Measurements from ENCODE around the gene ADA.

The ADA gene

GRCh38 chr20:44601236-44601671 lies 50.2 kb downstream of the ADA start:
- peaks cover 29% of the 10 kb centered on the region for H3K4me1 ChIP-seq (ENCODE audit: insufficient read depth, low read length)
- TF ChIP-seq CTCF (IDR thresholded peaks at IDR 0.05; ENCODE audit: borderline replicate concordance, extremely low read depth, low read length, poor library complexity, severe bottlenecking) (no peak), EZH2 (IDR thresholded peaks at IDR 0.05; ENCODE audit: borderline replicate concordance, low read depth, low read length, severe bottlenecking) (no peak)
- H3K27ac ChIP-seq (ENCODE audit: low read length) = peak overlapping the region; percentile 15; the same call in 1 of the 2 replicates
- no peaks in the 10 kb centered on the region for H3K79me2 ChIP-seq (ENCODE audit: insufficient read depth, low read length)
- DNase-seq (no peak), ATAC-seq (ENCODE audit: insufficient read depth, low read depth) (no peak)
- H3K27me3 ChIP-seq (ENCODE audit: insufficient read depth, low read length, poor library complexity) = no peaks in the 10 kb centered on the region
- no peak overlapping the region for H3K4me2 ChIP-seq (ENCODE audit: insufficient read depth, low read length)
- H3K36me3 ChIP-seq (ENCODE audit: insufficient read depth, low read length) = no peaks in the 10 kb centered on the region
- H2AFZ ChIP-seq (ENCODE audit: low read depth, low read length) = no peak overlapping the region
- H4K20me1 ChIP-seq (ENCODE audit: insufficient read depth, low read length) = no peaks in the 10 kb centered on the region
- no peak overlapping the region; the same call in 1 of the 2 replicates for H3K9ac ChIP-seq (ENCODE audit: low read depth, low read length)
- H3K4me3 ChIP-seq (ENCODE audit: low read depth in 1 of 2, low read length in 2 of 2) = no peak overlapping the region
- H3K9me3 ChIP-seq (ENCODE audit: insufficient read depth, low read length, severe bottlenecking) = no peaks in the 10 kb centered on the region

- H3K4me3 ChIP-seq (ENCODE audit: low read depth in 1 of 2, low read length in 2 of 2) = no peak overlapping the region
- H4K20me1 ChIP-seq (ENCODE audit: insufficient read depth, low read length) = no peaks in the 10 kb centered on the region
- H3K79me2 ChIP-seq (ENCODE audit: insufficient read depth, low read length) = no peaks in the 10 kb centered on the region
- H3K4me1 ChIP-seq (ENCODE audit: insufficient read depth, low read length) = peaks cover 29% of the 10 kb centered on the region
- H3K4me2 ChIP-seq (ENCODE audit: insufficient read depth, low read length) = no peak overlapping the region
- no peak overlapping the region for H3K27ac ChIP-seq (ENCODE audit: low read length)
- no peak overlapping the region for H2AFZ ChIP-seq (ENCODE audit: low read depth, low read length)
- no peak for TF ChIP-seq EZH2 (IDR thresholded peaks at IDR 0.05; ENCODE audit: borderline replicate concordance, low read depth, low read length, severe bottlenecking)
- no peak for TF ChIP-seq CTCF (IDR thresholded peaks at IDR 0.05; ENCODE audit: borderline replicate concordance, extremely low read depth, low read length, poor library complexity, severe bottlenecking)
- ATAC-seq (ENCODE audit: insufficient read depth, low read depth) (no peak), DNase-seq (no peak)
- no peaks in the 10 kb centered on the region for H3K27me3 ChIP-seq (ENCODE audit: insufficient read depth, low read length, poor library complexity)
- no peaks in the 10 kb centered on the region for H3K36me3 ChIP-seq (ENCODE audit: insufficient read depth, low read length)
- no peak overlapping the region for H3K9ac ChIP-seq (ENCODE audit: low read depth, low read length)
- no peaks in the 10 kb centered on the region for H3K9me3 ChIP-seq (ENCODE audit: insufficient read depth, low read length, severe bottlenecking)
Measured at GRCh38 chr20:44600758-44601201, 50.7 kb downstream of the ADA start.

- H3K9ac ChIP-seq (ENCODE audit: low read depth, low read length) = no peak overlapping the region
- no peak overlapping the region for H2AFZ ChIP-seq (ENCODE audit: low read depth, low read length)
- H3K4me3 ChIP-seq (ENCODE audit: low read depth in 1 of 2, low read length in 2 of 2) = no peak overlapping the region
- no peaks in the 10 kb centered on the region for H3K9me3 ChIP-seq (ENCODE audit: insufficient read depth, low read length, severe bottlenecking)
- DNase-seq = no peak
- TF ChIP-seq EZH2 (IDR thresholded peaks at IDR 0.05; ENCODE audit: borderline replicate concordance, low read depth, low read length, severe bottlenecking) (no peak), CTCF (IDR thresholded peaks at IDR 0.05; ENCODE audit: borderline replicate concordance, extremely low read depth, low read length, poor library complexity, severe bottlenecking) (no peak)
- H3K27ac ChIP-seq (ENCODE audit: low read length) = no peak overlapping the region
- H4K20me1 ChIP-seq (ENCODE audit: insufficient read depth, low read length) = no peaks in the 10 kb centered on the region
- H3K36me3 ChIP-seq (ENCODE audit: insufficient read depth, low read length) = no peaks in the 10 kb centered on the region
- no peaks in the 10 kb centered on the region for H3K79me2 ChIP-seq (ENCODE audit: insufficient read depth, low read length)
- ATAC-seq (ENCODE audit: insufficient read depth, low read depth) = no peak
- H3K27me3 ChIP-seq (ENCODE audit: insufficient read depth, low read length, poor library complexity) = no peaks in the 10 kb centered on the region
- H3K4me2 ChIP-seq (ENCODE audit: insufficient read depth, low read length) = no peak overlapping the region
- H3K4me1 ChIP-seq (ENCODE audit: insufficient read depth, low read length) = peaks cover 29% of the 10 kb centered on the region
Measured at GRCh38 chr20:44600301-44600700, 51.2 kb downstream of the ADA start.

- H3K9ac ChIP-seq (ENCODE audit: low read depth, low read length) = no peak overlapping the region
Measured at GRCh38 chr20:44599715-44600114, 51.8 kb downstream of the ADA start.

More at GRCh38 chr20:44599715-44600114, 51.8 kb downstream of the ADA start:
- no peaks in the 10 kb centered on the region for H3K36me3 ChIP-seq (ENCODE audit: insufficient read depth, low read length)
- no peak for DNase-seq
- no peak overlapping the region; the same call in 1 of the 2 replicates for H3K4me2 ChIP-seq (ENCODE audit: insufficient read depth, low read length)
- H3K4me1 ChIP-seq (ENCODE audit: insufficient read depth, low read length) = peaks cover 29% of the 10 kb centered on the region
- H3K9me3 ChIP-seq (ENCODE audit: insufficient read depth, low read length, severe bottlenecking) = no peaks in the 10 kb centered on the region
- no peak for ATAC-seq (ENCODE audit: insufficient read depth, low read depth)
- TF ChIP-seq EZH2 (IDR thresholded peaks at IDR 0.05; ENCODE audit: borderline replicate concordance, low read depth, low read length, severe bottlenecking) (no peak), CTCF (IDR thresholded peaks at IDR 0.05; ENCODE audit: borderline replicate concordance, extremely low read depth, low read length, poor library complexity, severe bottlenecking) (no peak)
- no peaks in the 10 kb centered on the region for H4K20me1 ChIP-seq (ENCODE audit: insufficient read depth, low read length)
- no peaks in the 10 kb centered on the region for H3K27me3 ChIP-seq (ENCODE audit: insufficient read depth, low read length, poor library complexity)
- H2AFZ ChIP-seq (ENCODE audit: low read depth, low read length) = no peak overlapping the region
- no peak overlapping the region for H3K27ac ChIP-seq (ENCODE audit: low read length)
- no peaks in the 10 kb centered on the region for H3K79me2 ChIP-seq (ENCODE audit: insufficient read depth, low read length)
- no peak overlapping the region for H3K4me3 ChIP-seq (ENCODE audit: low read depth in 1 of 2, low read length in 2 of 2)
